Immature natural killer cell (primary cell): ENCODE results near the gene SLC6A12. TPM values are rescaled to one million over a fixed set of nuclear protein-coding genes. Genes with fewer than 3 reads are reported as not detected.
"Not testable (repeated sequence)": the region's sequence is repeated elsewhere in the genome, so short reads cannot be mapped to it uniquely, and the experiment has no call there.

Experiments used
- DNase-seq, 3 donors: peaks; one replicate each; pipeline ENCODE4 v3.0.0; 2022; ENCODE audit warnings: mixed read lengths in 1 of 3
- H3K27ac Mint-ChIP-seq, 6 donors: one replicate each; pipeline ENCODE4 v1.8.0; 2020; ENCODE audit warnings: mixed read lengths in 6 of 6, mild to moderate bottlenecking in 5 of 6, inconsistent platforms in 4 of 6, moderate library complexity in 3 of 6
- H3K27me3 Mint-ChIP-seq, 3 donors: one replicate each; pipeline ENCODE4 v1.8.0; 2020 to 2021; ENCODE audit warnings: low read depth in 3 of 3, mild to moderate bottlenecking in 3 of 3, mixed read lengths in 3 of 3, moderate library complexity in 3 of 3, inconsistent platforms in 1 of 3
- H3K36me3 Mint-ChIP-seq, 3 donors: one replicate each; pipeline ENCODE4 v1.8.0; 2020; ENCODE audit warnings: mixed read lengths in 3 of 3, inconsistent platforms in 2 of 3, mild to moderate bottlenecking in 2 of 3
- H3K4me1 Mint-ChIP-seq, 2 donors: one replicate each; pipeline ENCODE4 v1.8.0; 2020; ENCODE audit warnings: inconsistent platforms in 2 of 2, mild to moderate bottlenecking in 2 of 2, mixed read lengths in 2 of 2, moderate library complexity in 1 of 2
- H3K4me3 Mint-ChIP-seq, 5 donors: one replicate each; pipeline ENCODE4 v1.8.0; 2020; ENCODE audit warnings: mild to moderate bottlenecking in 5 of 5, mixed read lengths in 5 of 5, inconsistent platforms in 3 of 5, moderate library complexity in 3 of 5
- H3K9me3 Mint-ChIP-seq, 6 donors: one replicate each; pipeline ENCODE4 v1.8.0; 2020; ENCODE audit warnings: mild to moderate bottlenecking in 6 of 6, mixed read lengths in 6 of 6, inconsistent platforms in 4 of 6, moderate library complexity in 3 of 6
- polyA plus RNA-seq, 3 donors: library from polyadenylated mRNA; unstranded; fragments of 300-500 nt; fragmentation: Illumina TruSeq; gene quantifications; one replicate each; pipeline ENCODE4 v1.2.3, GENCODE V29; 2021

The SLC6A12 gene
- polyA plus RNA-seq, 3 donors from 2014 or later = 0.59 TPM; not detected in 2

GRCh38 chr12:218728-219590, 5.0 kb upstream of the SLC6A12 start:
- no peak for DNase-seq
- H3K36me3 Mint-ChIP-seq = no peaks in the 10 kb centered on the region
- no peak overlapping the region for H3K4me3 Mint-ChIP-seq
- H3K4me1 Mint-ChIP-seq = peaks cover 2 to 6% of the 10 kb centered on the region in 2 donors
- H3K9me3 Mint-ChIP-seq = peaks cover 0 to 3% (median 0%) of the 10 kb centered on the region in 6 donors
- peaks cover 2 to 3% (median 3%) of the 10 kb centered on the region in 3 donors for H3K27me3 Mint-ChIP-seq
- no peak overlapping the region for H3K27ac Mint-ChIP-seq

DNA sequence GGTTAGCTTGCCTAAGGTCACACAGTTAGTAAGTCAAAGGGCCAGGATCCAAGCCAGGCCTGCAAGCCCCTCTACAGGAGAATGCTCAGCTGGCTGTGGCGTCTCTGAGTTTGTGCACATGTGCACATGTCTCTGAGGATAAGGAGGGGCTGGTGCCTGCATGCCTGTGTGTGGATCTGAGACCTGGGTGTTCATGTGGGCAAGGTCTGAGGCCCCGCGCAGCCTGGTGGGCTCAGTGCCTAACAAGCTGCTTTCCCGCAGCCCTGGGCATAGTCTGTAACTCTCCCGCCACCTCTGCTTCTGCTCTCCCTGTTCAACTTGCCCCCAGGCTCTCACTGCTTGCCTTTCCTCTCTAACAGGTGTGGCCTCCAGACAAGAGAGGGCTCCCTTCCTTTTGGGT, 4.3 kb upstream of the SLC6A12 start:
- peaks cover 3 to 9% (median 6%) of the 10 kb centered on the region in 3 donors for H3K27me3 Mint-ChIP-seq
- no peak for DNase-seq

GRCh38 chr12:217029-217428, 3.1 kb upstream of the SLC6A12 start:
- H3K4me3 Mint-ChIP-seq, DNase-seq, H3K4me1 Mint-ChIP-seq, H3K36me3 Mint-ChIP-seq, H3K9me3 Mint-ChIP-seq, H3K27ac Mint-ChIP-seq: not testable (repeated sequence)
- H3K27me3 Mint-ChIP-seq = peaks cover 6 to 10% (median 9%) of the 10 kb centered on the region in 3 donors

More for the DNA sequence above, 4.3 kb upstream of the SLC6A12 start:
- H3K36me3 Mint-ChIP-seq = no peaks in the 10 kb centered on the region
- H3K27ac Mint-ChIP-seq = no peak overlapping the region
- no peak overlapping the region for H3K4me3 Mint-ChIP-seq
- H3K9me3 Mint-ChIP-seq = peaks cover 0 to 3% (median 0%) of the 10 kb centered on the region in 6 donors
- peaks cover 3 to 6% of the 10 kb centered on the region in 2 donors for H3K4me1 Mint-ChIP-seq

- Mint-ChIP-seq H3K27me3 (peaks cover 8 to 14% (median 13%) of the 10 kb centered on the region in 3 donors), H3K36me3 (no peaks in the 10 kb centered on the region)
Measured at GRCh38 chr12:215116-215515, 1.2 kb upstream of the SLC6A12 start.

DNA sequence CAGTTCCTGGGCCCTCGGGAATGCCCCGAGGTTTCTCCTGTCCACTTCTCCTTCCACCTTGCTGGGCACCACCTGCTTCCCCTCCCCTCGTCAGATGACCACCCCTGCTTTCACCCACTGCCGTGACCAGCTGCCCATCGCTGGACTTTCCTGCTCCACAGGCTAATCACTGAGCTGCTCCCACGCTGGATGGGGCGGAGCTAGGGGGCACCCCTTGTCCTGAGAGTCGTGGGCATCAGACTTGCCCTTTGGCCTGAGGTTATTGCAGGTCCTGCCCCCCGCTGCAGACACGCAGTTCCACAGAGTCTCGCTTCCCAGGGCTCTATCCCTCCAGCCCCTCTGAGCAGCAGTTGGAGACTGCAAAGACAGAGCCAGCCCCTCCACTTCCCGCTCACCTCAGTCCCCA, 427 bp downstream of the SLC6A12 start:
- Mint-ChIP-seq H3K4me3 (no peak overlapping the region), H3K36me3 (no peaks in the 10 kb centered on the region), H3K27me3 (peaks cover 11 to 16% (median 13%) of the 10 kb centered on the region in 3 donors), H3K4me1 (peaks cover 0 to 2% of the 10 kb centered on the region in 2 donors), H3K9me3 (no peaks in the 10 kb centered on the region), H3K27ac (no peak overlapping the region)
- DNase-seq = no peak

More at GRCh38 chr12:215116-215515, 1.2 kb upstream of the SLC6A12 start:
- H3K4me1 Mint-ChIP-seq = peaks cover 3 to 6% of the 10 kb centered on the region in 2 donors
- no peaks in the 10 kb centered on the region for H3K9me3 Mint-ChIP-seq
- no peak overlapping the region for H3K27ac Mint-ChIP-seq
- no peak overlapping the region for H3K4me3 Mint-ChIP-seq
- DNase-seq = no peak

DNA sequence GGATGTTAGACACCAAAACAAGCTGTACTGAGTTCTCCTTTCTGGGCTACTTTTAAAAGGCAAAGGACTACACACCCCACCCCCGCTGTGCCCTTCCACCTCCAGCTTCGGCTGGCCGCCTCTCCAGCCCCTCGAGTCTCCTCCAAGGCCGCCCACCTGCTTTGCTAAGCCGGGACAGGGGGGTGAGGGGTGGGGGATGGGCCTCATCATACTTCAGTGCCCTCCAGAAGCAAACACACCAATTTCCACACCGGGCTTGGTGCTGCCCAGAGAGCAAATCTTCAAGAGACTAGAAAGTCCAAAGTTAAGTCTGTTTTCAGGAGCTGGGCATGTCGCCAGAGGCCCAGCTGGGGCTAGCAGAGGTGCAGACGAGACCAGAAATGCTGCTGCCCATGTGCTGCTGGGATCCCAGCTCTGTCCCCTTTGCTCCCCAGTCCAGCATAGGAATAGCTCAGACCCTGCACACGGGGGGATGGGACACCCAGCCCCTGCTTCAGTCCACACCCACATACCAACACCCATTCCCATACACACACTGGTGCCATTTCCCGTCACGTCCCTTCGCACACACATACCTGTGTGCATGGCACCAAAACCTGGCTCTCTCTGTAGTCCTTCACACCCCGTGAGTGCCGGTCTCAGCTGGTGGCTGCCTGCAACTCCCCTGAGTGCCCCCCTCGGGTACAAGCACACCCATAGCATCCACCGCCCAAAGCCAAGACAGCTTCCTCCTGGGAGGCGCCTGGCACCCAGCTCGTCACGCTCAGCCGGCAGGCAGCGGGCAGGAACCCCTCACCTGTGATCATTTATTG, 1.0 kb downstream of the SLC6A12 start:
- H3K27me3 Mint-ChIP-seq = peaks cover 11 to 16% (median 13%) of the 10 kb centered on the region in 3 donors
- DNase-seq = no peak
- H3K36me3 Mint-ChIP-seq = no peaks in the 10 kb centered on the region
- no peak overlapping the region for H3K4me3 Mint-ChIP-seq
- H3K27ac Mint-ChIP-seq = no peak overlapping the region
- H3K9me3 Mint-ChIP-seq = no peaks in the 10 kb centered on the region
- peaks cover 0 to 2% of the 10 kb centered on the region in 2 donors for H3K4me1 Mint-ChIP-seq

DNA sequence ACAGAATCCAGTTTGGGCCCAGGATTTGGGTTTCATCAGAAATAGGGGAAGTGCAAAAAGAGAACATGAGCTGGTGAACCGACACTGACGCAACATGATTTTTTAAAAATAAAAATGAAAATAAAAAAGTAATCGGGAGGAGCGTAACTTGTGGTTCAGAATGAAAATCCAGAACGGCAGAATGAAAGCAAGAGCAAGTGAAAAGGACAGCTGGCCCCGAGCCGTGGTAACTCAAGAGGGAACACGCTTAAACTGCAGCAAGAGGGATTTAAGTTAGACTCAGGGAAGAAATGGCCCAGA, 1.6 kb downstream of the SLC6A12 start:
- H3K36me3 Mint-ChIP-seq = no peaks in the 10 kb centered on the region
- no peak overlapping the region for H3K27ac Mint-ChIP-seq
- peak overlapping the region in 1 of 5 donors; percentile 11 for H3K4me3 Mint-ChIP-seq
- no peaks in the 10 kb centered on the region for H3K9me3 Mint-ChIP-seq
- DNase-seq = no peak
- H3K27me3 Mint-ChIP-seq = peaks cover 11 to 16% (median 13%) of the 10 kb centered on the region in 3 donors
- H3K4me1 Mint-ChIP-seq = peaks cover 0 to 2% of the 10 kb centered on the region in 2 donors

DNA sequence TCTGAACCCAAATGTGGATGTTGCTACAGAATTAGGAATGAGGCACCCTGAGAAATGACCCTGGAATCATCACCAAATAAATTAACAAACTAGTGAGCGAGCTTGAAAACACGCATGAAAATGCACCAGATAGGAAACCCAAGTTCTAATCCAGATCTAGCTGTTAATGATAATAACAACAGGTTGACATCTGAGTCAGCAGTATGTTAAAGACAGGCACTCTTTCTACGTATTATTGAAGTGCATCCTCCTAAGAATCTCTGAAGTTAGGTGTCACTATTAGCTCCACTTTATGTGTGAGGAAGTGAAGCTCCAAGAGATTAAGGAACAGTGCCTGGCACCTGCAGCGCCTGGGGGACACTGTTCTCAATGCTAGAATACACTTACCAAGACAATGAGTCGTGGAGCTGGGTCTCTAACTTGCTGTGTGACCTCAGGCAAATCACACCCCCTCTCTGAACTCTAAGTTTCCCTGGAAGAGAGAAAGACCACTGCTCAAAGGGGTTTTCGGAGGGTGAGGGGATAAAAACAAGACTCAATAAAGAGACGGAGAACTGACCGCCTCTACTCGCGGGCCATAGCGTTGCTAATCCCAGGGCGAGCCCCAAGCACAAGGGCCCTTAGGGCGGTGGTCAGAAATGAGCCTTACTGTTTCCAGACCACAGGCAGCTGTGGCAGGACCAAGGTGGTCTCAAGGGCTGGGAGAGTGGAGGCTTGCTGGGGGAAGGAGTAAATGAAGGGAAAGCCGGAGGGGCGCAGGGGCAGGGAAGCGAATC, 2.1 kb downstream of the SLC6A12 start:
- Mint-ChIP-seq H3K27me3 (peaks cover 11 to 16% (median 13%) of the 10 kb centered on the region in 3 donors), H3K9me3 (no peaks in the 10 kb centered on the region), H3K4me1 (peaks cover 0 to 2% of the 10 kb centered on the region in 2 donors), H3K36me3 (no peaks in the 10 kb centered on the region), H3K27ac (no peak overlapping the region), H3K4me3 (peak overlapping the region in 1 of 5 donors; percentile 11)
- no peak for DNase-seq

- Mint-ChIP-seq H3K4me3 (no peak overlapping the region), H3K9me3 (no peaks in the 10 kb centered on the region), H3K4me1 (peaks cover 0 to 2% of the 10 kb centered on the region in 2 donors), H3K36me3 (no peaks in the 10 kb centered on the region), H3K27me3 (peaks cover 11 to 18% (median 13%) of the 10 kb centered on the region in 3 donors), H3K27ac (no peak overlapping the region)
- DNase-seq = no peak
Measured at GRCh38 chr12:211142-211465, 2.9 kb downstream of the SLC6A12 start.

DNA sequence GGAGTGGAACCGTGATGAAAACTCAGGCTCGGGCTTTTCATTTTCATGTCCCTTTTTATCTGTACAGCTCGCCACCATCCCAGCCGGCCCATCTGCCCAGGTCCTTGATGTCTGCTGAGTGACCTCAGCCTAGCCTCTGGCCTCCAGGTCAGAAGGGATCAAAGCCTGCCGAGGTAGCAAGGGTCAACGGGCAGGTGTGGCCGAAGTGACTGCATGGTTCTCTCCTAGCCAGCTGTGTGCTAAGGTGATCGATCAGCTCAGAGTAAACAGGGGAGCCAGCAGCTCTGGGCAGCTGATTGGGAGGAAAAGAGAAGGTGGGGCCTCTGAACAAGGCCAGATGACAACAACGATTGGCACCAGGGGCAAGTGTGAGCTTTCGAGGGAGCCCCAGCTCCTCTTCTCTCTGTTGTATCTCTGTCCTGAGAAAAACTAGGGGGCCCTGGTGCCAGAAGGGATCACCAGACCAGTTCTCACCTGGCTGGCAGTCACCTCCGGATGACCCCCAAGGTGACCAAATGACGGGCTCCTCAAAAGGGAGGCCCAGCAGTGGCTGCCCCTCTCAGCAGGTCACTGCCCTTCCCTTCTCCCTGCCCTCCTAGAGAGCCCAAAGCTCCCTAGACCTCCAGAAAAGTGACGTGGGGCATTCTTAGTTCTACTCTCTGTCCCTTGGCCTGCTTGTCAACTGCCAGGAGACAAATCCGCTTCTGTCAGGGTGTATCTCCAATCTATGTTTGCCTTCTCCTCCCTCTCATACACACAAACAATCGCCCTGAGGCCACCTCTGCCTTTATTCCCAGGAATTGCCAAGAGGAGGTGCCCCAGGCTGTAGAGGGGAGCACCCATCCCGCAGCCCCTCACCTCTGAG, 3.4 kb downstream of the SLC6A12 start:
- DNase-seq = no peak
- no peaks in the 10 kb centered on the region for H3K36me3 Mint-ChIP-seq
- H3K27me3 Mint-ChIP-seq = peaks cover 11 to 22% (median 13%) of the 10 kb centered on the region in 3 donors
- H3K4me1 Mint-ChIP-seq = peaks cover 0 to 2% of the 10 kb centered on the region in 2 donors
- H3K9me3 Mint-ChIP-seq = no peaks in the 10 kb centered on the region
- no peak overlapping the region for H3K27ac Mint-ChIP-seq
- H3K4me3 Mint-ChIP-seq = no peak overlapping the region

DNA sequence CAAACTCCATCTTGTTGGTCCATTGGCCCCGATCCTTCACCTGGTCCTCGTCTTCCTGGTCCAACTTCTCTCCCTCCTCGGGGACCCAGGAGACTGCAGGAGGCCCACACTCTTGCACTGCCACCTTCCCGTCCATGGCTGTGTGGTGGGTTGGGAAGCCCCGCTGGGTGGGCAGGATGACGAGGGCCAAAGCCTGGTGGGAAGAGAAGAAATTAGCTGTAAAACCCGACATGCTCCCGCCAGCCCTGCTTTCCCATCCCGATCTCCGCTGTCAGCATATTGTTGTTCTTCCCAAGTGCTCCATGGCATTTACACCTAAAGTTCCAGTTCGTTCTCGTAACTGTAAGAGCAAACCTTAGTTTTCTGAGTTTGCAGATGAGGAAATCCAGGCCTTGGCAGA, 4.1 kb downstream of the SLC6A12 start:
- H3K27ac Mint-ChIP-seq = no peak overlapping the region
- no peak for DNase-seq
- peaks cover 13 to 22% (median 16%) of the 10 kb centered on the region in 3 donors for H3K27me3 Mint-ChIP-seq
- no peaks in the 10 kb centered on the region for H3K9me3 Mint-ChIP-seq
- no peak overlapping the region for H3K4me3 Mint-ChIP-seq
- no peaks in the 10 kb centered on the region for H3K36me3 Mint-ChIP-seq
- H3K4me1 Mint-ChIP-seq = peaks cover 0 to 2% of the 10 kb centered on the region in 2 donors

GRCh38 chr12:209246-209645, 4.7 kb downstream of the SLC6A12 start:
- no peaks in the 10 kb centered on the region for H3K9me3 Mint-ChIP-seq
- peaks cover 15 to 21% (median 17%) of the 10 kb centered on the region in 3 donors for H3K27me3 Mint-ChIP-seq
- H3K4me3 Mint-ChIP-seq = no peak overlapping the region
- no peak overlapping the region for H3K27ac Mint-ChIP-seq
- H3K4me1 Mint-ChIP-seq = peaks cover 0 to 2% of the 10 kb centered on the region in 2 donors
- H3K36me3 Mint-ChIP-seq = no peaks in the 10 kb centered on the region
- DNase-seq = no peak

DNA sequence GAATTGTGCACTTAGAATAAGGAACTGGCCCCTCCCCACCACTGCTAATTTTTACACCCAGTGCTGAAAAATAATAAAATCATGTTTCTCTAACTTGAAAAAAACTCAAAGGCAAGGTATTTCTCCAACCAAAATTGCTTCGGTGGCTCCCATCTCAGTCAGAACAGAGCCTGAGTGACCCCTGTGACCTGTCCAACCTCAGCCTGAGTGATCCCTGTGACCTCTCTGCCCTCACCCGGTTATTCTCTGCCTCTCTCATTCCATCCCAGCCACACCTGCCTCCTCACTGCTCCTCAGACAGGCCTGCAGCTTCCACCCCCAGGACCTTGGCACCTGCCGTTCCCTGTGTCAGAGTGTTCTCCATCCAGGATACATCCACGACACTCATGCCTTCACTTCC, 5.1 kb downstream of the SLC6A12 start:
- Mint-ChIP-seq H3K36me3 (no peaks in the 10 kb centered on the region), H3K4me3 (no peak overlapping the region), H3K4me1 (peaks cover 0 to 2% of the 10 kb centered on the region in 2 donors), H3K9me3 (no peaks in the 10 kb centered on the region), H3K27ac (no peak overlapping the region), H3K27me3 (peaks cover 12 to 23% (median 17%) of the 10 kb centered on the region in 3 donors)
- no peak for DNase-seq
